ENCODE measurements around the gene TPX2.

- no peak for TF ChIP-seq POLR2A (IDR thresholded peaks at IDR 0.05)
- no peak for TF ChIP-seq CTCF (IDR thresholded peaks at IDR 0.05)
Measured at GRCh38 chr20:31844737-31845299, 105.7 kb downstream of the TPX2 start.
